Left lobe of liver (tissue), 2 donors: ENCODE results near the gene AFG1L. TPM values are rescaled to one million over a fixed set of nuclear protein-coding genes. Genes with fewer than 3 reads are reported as not detected.
A peak's percentile ranks its signal among the peaks of the same experiment; 100 is the strongest.
"Not testable (repeated sequence)": the region's sequence is repeated elsewhere in the genome, so short reads cannot be mapped to it uniquely, and the experiment has no call there.

ENCODE experiments used
- ATAC-seq: fragments of 200-7000 bp; cut with Tn5 transposase; one replicate; pipeline ENCODE4 v1.9.1; 2020; ENCODE audit warnings: mild to moderate bottlenecking, moderate library complexity
- DNase-seq: peaks from one replicate; pipeline ENCODE4 v3.0.0-alpha.2; 2020; ENCODE audit warnings: low spot score
- total RNA-seq: library from RNA; stranded (reverse); gene quantifications from one replicate; pipeline ENCODE4 v1.2.1, GENCODE V29; 2021
- donor health status: DM: no; HTN: no; CAD: no; lungs with moderate emphysema.
- donor health status: DM: no; HTN: yes; CAD: no.

The AFG1L gene
- total RNA-seq: 7.0 TPM

GRCh38 chr6:108294727-108295625, at the start of gene AFG1L:
AFG1L (plus strand) TSS chr6:108295054; CDS start chr6:108295080, 26 bp downstream.
- ATAC-seq (peak; percentile 98), DNase-seq (peak; percentile 99)

- DNase-seq, ATAC-seq: not testable (repeated sequence)
These were observed 49.8 kb upstream of the AFG1L start for GRCh38 chr6:108245095-108245494.

GRCh38 chr6:108247965-108248536, 46.8 kb upstream of the AFG1L start:
- no peak for DNase-seq

GRCh38 chr6:108250240-108250866, 44.5 kb upstream of the AFG1L start:
- ATAC-seq: no peak
- DNase-seq: no peak

More at GRCh38 chr6:108247965-108248536, 46.8 kb upstream of the AFG1L start:
- no peak for ATAC-seq

GRCh38 chr6:108251252-108251651, 43.6 kb upstream of the AFG1L start:
- DNase-seq (no peak), ATAC-seq (no peak)

GRCh38 chr6:108252055-108252454, 42.8 kb upstream of the AFG1L start:
- DNase-seq: no peak
- ATAC-seq: no peak

GRCh38 chr6:108253241-108253640, 41.6 kb upstream of the AFG1L start:
- DNase-seq (no peak), ATAC-seq (no peak)

- no peak for DNase-seq
- ATAC-seq: peak; percentile 43
These were observed 40.1 kb upstream of the AFG1L start for GRCh38 chr6:108254433-108255410.

- ATAC-seq (peak; percentile 47), DNase-seq (no peak)
These were observed 34.6 kb upstream of the AFG1L start for GRCh38 chr6:108260126-108260808.

GRCh38 chr6:108260809-108261569, 33.9 kb upstream of the AFG1L start, which contains the start of gene SNX3:
SNX3 (minus strand) TSS chr6:108261040; CDS start chr6:108260921, 119 bp downstream.
- ATAC-seq (peak; percentile 92), DNase-seq (peak; percentile 99)

GRCh38 chr6:108263371-108263770, 31.5 kb upstream of the AFG1L start:
- DNase-seq (no peak), ATAC-seq (no peak)

GRCh38 chr6:108268845-108269244, 26.0 kb upstream of the AFG1L start:
- no peak for ATAC-seq
- no peak for DNase-seq

- not testable (repeated sequence) for ATAC-seq, DNase-seq
These were observed 24.9 kb upstream of the AFG1L start for GRCh38 chr6:108269955-108270354.

- ATAC-seq (no peak), DNase-seq (no peak)
These were observed 20.3 kb upstream of the AFG1L start for GRCh38 chr6:108274546-108274945.

GRCh38 chr6:108275976-108276375, 18.9 kb upstream of the AFG1L start:
- no peak for DNase-seq
- ATAC-seq: no peak

GRCh38 chr6:108277295-108277694, 17.6 kb upstream of the AFG1L start:
- ATAC-seq: no peak
- DNase-seq: no peak

- DNase-seq: no peak
- no peak for ATAC-seq
These were observed 17.0 kb upstream of the AFG1L start for GRCh38 chr6:108277831-108278230.

GRCh38 chr6:108285381-108285780, 9.5 kb upstream of the AFG1L start:
- no peak for ATAC-seq
- no peak for DNase-seq

GRCh38 chr6:108286366-108286765, 8.5 kb upstream of the AFG1L start:
- no peak for ATAC-seq

More at GRCh38 chr6:108286366-108286765, 8.5 kb upstream of the AFG1L start:
- DNase-seq: no peak
